ENCODE data around the gene SRPK2. TPM values are rescaled to one million over a fixed set of nuclear protein-coding genes. Genes with fewer than 3 reads are reported as not detected.

Gene SRPK2
- total RNA-seq, 4 donors from 2014 or later: 29.5 to 48.2 (median 30.6) TPM

- no peak for DNase-seq (ENCODE audit: low spot score)
- no peak for ATAC-seq (ENCODE audit: low FRiP score)
- TF ChIP-seq, protein P1, sequence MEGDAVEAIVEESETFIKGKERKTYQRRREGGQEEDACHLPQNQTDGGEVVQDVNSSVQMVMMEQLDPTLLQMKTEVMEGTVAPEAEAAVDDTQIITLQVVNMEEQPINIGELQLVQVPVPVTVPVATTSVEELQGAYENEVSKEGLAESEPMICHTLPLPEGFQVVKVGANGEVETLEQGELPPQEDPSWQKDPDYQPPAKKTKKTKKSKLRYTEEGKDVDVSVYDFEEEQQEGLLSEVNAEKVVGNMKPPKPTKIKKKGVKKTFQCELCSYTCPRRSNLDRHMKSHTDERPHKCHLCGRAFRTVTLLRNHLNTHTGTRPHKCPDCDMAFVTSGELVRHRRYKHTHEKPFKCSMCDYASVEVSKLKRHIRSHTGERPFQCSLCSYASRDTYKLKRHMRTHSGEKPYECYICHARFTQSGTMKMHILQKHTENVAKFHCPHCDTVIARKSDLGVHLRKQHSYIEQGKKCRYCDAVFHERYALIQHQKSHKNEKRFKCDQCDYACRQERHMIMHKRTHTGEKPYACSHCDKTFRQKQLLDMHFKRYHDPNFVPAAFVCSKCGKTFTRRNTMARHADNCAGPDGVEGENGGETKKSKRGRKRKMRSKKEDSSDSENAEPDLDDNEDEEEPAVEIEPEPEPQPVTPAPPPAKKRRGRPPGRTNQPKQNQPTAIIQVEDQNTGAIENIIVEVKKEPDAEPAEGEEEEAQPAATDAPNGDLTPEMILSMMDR (IDR thresholded peaks at IDR 0.05): no peak
Measured at GRCh38 chr7:105101864-105102263, 286.9 kb downstream of the SRPK2 start.

DNA sequence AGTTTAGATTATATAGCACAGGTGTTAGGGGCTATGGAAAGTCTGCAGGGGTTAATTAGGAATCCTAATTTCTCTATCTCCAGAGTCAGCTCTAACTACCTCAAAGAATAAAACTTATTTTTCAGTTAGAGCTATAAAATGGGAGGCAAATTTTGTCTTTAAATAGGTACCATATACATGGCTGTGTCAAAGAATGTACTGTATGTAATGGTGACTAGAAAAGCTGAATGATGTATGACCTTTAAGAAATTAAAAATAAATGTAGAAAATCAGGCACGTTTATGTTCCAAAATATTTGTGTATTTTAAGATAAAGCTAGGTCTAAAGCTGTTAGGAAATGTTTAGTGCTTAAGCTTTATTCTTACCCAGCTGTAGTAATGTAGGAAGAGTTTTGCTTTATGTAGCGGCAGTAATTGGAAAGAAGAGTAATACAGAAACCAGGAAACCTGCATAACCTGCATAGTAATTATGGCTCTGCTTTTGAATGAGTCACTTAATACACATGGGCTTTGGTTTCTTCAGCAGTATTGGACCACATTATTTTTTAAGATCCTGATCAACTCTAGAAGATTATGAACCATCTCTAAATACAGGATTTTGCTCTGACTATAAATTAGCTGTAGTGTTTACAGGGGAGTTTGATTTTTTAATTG lies 289.7 kb downstream of the SRPK2 start:
- TF ChIP-seq, protein P1 (IDR thresholded peaks at IDR 0.05): no peak
- ATAC-seq (ENCODE audit: low FRiP score) (peak; percentile 43), DNase-seq (ENCODE audit: low spot score) (no peak)

GRCh38 chr7:105097619-105098018 lies 291.1 kb downstream of the SRPK2 start:
- DNase-seq (ENCODE audit: low spot score) (no peak), ATAC-seq (ENCODE audit: low FRiP score) (peak; percentile 55)
- TF ChIP-seq, protein P1 (IDR thresholded peaks at IDR 0.05): no peak

GRCh38 chr7:105096306-105096705 lies 292.4 kb downstream of the SRPK2 start:
- ATAC-seq (ENCODE audit: low FRiP score) (no peak), DNase-seq (ENCODE audit: low spot score) (no peak)
- TF ChIP-seq, protein P1 (IDR thresholded peaks at IDR 0.05): no peak

DNA sequence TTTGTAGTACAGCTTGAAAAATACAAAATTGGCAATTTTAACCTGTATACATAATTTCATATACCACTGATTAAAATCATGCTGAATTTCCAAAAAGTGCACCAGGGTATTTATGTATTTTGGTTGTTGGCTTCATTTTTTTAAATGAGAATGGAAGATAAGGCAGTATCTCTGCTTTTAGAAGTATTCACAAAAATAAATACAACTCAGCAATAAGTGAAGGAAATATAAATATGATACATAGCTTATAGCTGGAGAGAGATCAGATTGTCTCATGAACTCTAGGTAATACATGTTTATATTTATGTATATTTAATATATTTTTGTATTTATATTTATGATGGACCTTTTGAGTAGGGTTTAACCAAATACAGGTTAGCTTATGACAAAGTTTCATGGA lies 293.8 kb downstream of the SRPK2 start:
- TF ChIP-seq, protein P1 (IDR thresholded peaks at IDR 0.05): no peak
- DNase-seq (ENCODE audit: low spot score) (no peak), ATAC-seq (ENCODE audit: low FRiP score) (no peak)

DNA sequence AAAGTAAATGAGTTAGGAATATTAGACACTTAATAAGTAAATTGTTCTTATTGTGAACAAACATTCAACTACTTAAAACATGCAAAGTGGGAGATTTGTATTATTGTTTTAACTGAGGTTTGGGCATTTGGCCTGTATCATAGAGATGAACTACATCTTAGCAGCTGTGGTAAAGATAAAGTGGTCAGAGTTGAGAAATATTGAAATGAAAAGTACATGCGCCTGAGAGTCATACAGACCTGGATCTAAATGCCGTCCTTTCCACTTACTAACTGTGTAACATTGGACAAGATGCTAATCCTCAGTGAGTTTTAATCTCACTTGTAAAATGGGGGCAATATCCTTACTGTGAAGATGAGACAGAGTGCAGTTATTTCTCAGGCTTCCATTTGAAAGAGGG lies 300.3 kb downstream of the SRPK2 start:
- DNase-seq (ENCODE audit: low spot score): no peak
- TF ChIP-seq, protein P1 (IDR thresholded peaks at IDR 0.05): no peak
- no peak for ATAC-seq (ENCODE audit: low FRiP score)

GRCh38 chr7:105087981-105088380 lies 300.7 kb downstream of the SRPK2 start:
- TF ChIP-seq, protein P1 (IDR thresholded peaks at IDR 0.05): no peak
- DNase-seq (ENCODE audit: low spot score): no peak
- ATAC-seq (ENCODE audit: low FRiP score): no peak

Data from omental fat pad (tissue), 4 donors.